GM23338 (cell line): Measurements from ENCODE around the gene ARF6. TPM values are rescaled to one million over a fixed set of nuclear protein-coding genes. Genes with fewer than 3 reads are reported as not detected.

ENCODE experiments used
- ATAC-seq: fragments of 200-7000 bp; cut with Tn5 transposase; 3 replicates; pipeline ENCODE4 v1.9.1; 2020
- DNase-seq: peaks from one replicate; pipeline ENCODE4 v3.0.0-alpha.2; 2015; ENCODE audit warnings: low spot score
- H2AFZ ChIP-seq: fragments of 200-600 bp; sonication (generic); 2 replicates; pipeline ENCODE4 v1.8.0; 2016; ENCODE audit warnings: antibody characterized with exemption, mild to moderate bottlenecking, moderate library complexity
- H3F3A ChIP-seq: fragments of 200-600 bp; sonication (generic); replicated peaks from 2 replicates; pipeline ENCODE4 v1.8.0; 2017; ENCODE audit warnings: antibody characterized with exemption, mixed run types, low read depth
- H3K27ac ChIP-seq: fragments of 200-600 bp; sonication (generic); 2 replicates; pipeline ENCODE4 v1.6.1; 2016; ENCODE audit warnings: low read depth
- H3K27me3 ChIP-seq: fragments of 200-600 bp; sonication (generic); 2 replicates; pipeline ENCODE4 v1.8.0; 2016; ENCODE audit warnings: mild to moderate bottlenecking, mixed run types, moderate library complexity; ENCODE audit not compliant: insufficient read depth
- H3K36me3 ChIP-seq: fragments of 200-600 bp; sonication (generic); 2 replicates; pipeline ENCODE4 v1.8.0; 2016; ENCODE audit warnings: mild to moderate bottlenecking; ENCODE audit not compliant: insufficient read depth
- H3K4me1 ChIP-seq: fragments of 200-600 bp; sonication (generic); 2 replicates; pipeline ENCODE4 v1.8.0; 2016; ENCODE audit warnings: mild to moderate bottlenecking, moderate library complexity; ENCODE audit not compliant: insufficient read depth
- H3K4me2 ChIP-seq: fragments of 200-600 bp; sonication (generic); 2 replicates; pipeline ENCODE4 v1.7.1; 2017; ENCODE audit warnings: mixed run types
- H3K4me3 ChIP-seq: fragments of 200-600 bp; sonication (generic); 2 replicates; pipeline ENCODE4 v1.6.1; 2016; ENCODE audit warnings: mixed run types
- H3K79me2 ChIP-seq: fragments of 200-600 bp; sonication (generic); replicated peaks from 2 replicates; pipeline ENCODE4 v1.8.0; 2017; ENCODE audit warnings: mild to moderate bottlenecking; ENCODE audit not compliant: insufficient read depth
- H3K9me2 ChIP-seq: fragments of 200-600 bp; sonication (generic); 2 replicates; pipeline ENCODE4 v1.8.0; 2017; ENCODE audit not compliant: insufficient read depth
- H4K20me1 ChIP-seq: fragments of 200-600 bp; sonication (generic); replicated peaks from 2 replicates; pipeline ENCODE4 v1.8.0; 2017; ENCODE audit warnings: mild to moderate bottlenecking; ENCODE audit not compliant: insufficient read depth
- H3K27ac Mint-ChIP-seq: 2 replicates; pipeline ENCODE4 v1.8.0; 2020; ENCODE audit warnings: inconsistent platforms, mild to moderate bottlenecking, moderate library complexity, mixed read lengths
- H3K27me3 Mint-ChIP-seq: 3 replicates; pipeline ENCODE4 v1.8.0; 2022; ENCODE audit warnings: low read depth, mild to moderate bottlenecking, moderate library complexity, mixed read lengths, inconsistent platforms; ENCODE audit not compliant: insufficient read depth, poor library complexity
- H3K36me3 Mint-ChIP-seq: 3 replicates; pipeline ENCODE4 v1.8.0; 2021; ENCODE audit warnings: low read depth, mild to moderate bottlenecking, inconsistent platforms, moderate library complexity, mixed read lengths
- H3K4me1 Mint-ChIP-seq: 3 replicates; pipeline ENCODE4 v1.8.0; 2020; ENCODE audit warnings: mild to moderate bottlenecking, inconsistent platforms, mixed read lengths
- H3K4me3 Mint-ChIP-seq: 3 replicates; pipeline ENCODE4 v1.8.0; 2021; ENCODE audit warnings: moderate library complexity, mild to moderate bottlenecking, inconsistent platforms, mixed read lengths
- H3K9me3 Mint-ChIP-seq: 3 replicates; pipeline ENCODE4 v1.8.0; 2020; ENCODE audit warnings: moderate library complexity, mild to moderate bottlenecking, inconsistent platforms, mixed read lengths
- CREB1 ChIP-seq: fragments of 250-450 bp; sonication (Bioruptor Pico); IDR thresholded peaks from 2 replicates; pipeline ENCODE4 v1.5.0; 2020; ENCODE audit warnings: low read depth, mild to moderate bottlenecking, moderate library complexity
- EZH2 ChIP-seq: fragments of 200-600 bp; sonication (generic); IDR thresholded peaks from one replicate; pipeline ENCODE4 v1.8.0; 2017; ENCODE audit warnings: antibody characterized with exemption, mild to moderate bottlenecking, low read depth; ENCODE audit not compliant: unreplicated experiment
- EZH2phosphoT487 ChIP-seq: fragments of 200-600 bp; sonication (generic); IDR thresholded peaks from one replicate; pipeline ENCODE4 v1.8.1; 2018; ENCODE audit warnings: antibody characterized with exemption; ENCODE audit not compliant: unreplicated experiment
- JUNB ChIP-seq: IDR thresholded peaks from one replicate; pipeline ENCODE4 v1.6.1; 2016; ENCODE audit warnings: antibody characterized with exemption; ENCODE audit not compliant: unreplicated experiment
- NANOG ChIP-seq: IDR thresholded peaks from 2 replicates; pipeline ENCODE4 v1.6.1; 2016; ENCODE audit warnings: antibody characterized with exemption, borderline replicate concordance
- STAT1 ChIP-seq: IDR thresholded peaks from one replicate; pipeline ENCODE4 v1.6.1; 2016; ENCODE audit warnings: antibody characterized with exemption; ENCODE audit not compliant: unreplicated experiment
- ZNF114 ChIP-seq: fragments of 250-450 bp; sonication (Bioruptor Pico); IDR thresholded peaks from 2 replicates; pipeline ENCODE4 v1.5.0; 2020; ENCODE audit warnings: mild to moderate bottlenecking, moderate library complexity
- ZNF331 ChIP-seq: fragments of 250-450 bp; sonication (Bioruptor Pico); IDR thresholded peaks from 2 replicates; pipeline ENCODE4 v1.5.0; 2020; ENCODE audit warnings: low read depth, mild to moderate bottlenecking, moderate library complexity
- polyA plus RNA-seq: library from polyadenylated mRNA; unstranded; fragments of >200 nt; fragmentation: Nextera tagmentation; extraction: Ambion mirVana; gene quantifications from 2 replicates; pipeline ENCODE4 v1.2.1, GENCODE V29; 2016
- total RNA-seq: library from RNA; depleted of rRNA; stranded (reverse); fragments of >200 nt; shearing (Covaris generic); gene quantifications from 2 replicates; pipeline ENCODE4 v1.2.3, GENCODE V29; 2014
- TF ChIP-seq, protein P1 (sequence below): IDR thresholded peaks from one replicate; pipeline ENCODE4 v1.6.1; 2018; ENCODE audit warnings: antibody characterized with exemption; ENCODE audit not compliant: unreplicated experiment
- TF ChIP-seq, protein P2 (sequence below), 2 experiments: fragments of 200-600 bp in 1 of 2; sonication (generic) in 1 of 2; conservative IDR thresholded peaks; 2 replicates each; pipeline versions ENCODE4 v1.5.1 to v1.6.1; 2016 to 2017; ENCODE audit warnings: antibody characterized with exemption in 2 of 2, low read depth in 2 of 2, mild to moderate bottlenecking in 2 of 2, moderate library complexity in 1 of 2
- TF ChIP-seq, protein P3 (sequence below): IDR thresholded peaks from 2 replicates; pipeline ENCODE4 v1.6.1; 2016; ENCODE audit warnings: antibody characterized with exemption
- TF ChIP-seq, protein P4 (sequence below): fragments of 250-450 bp; sonication (Bioruptor Pico); IDR thresholded peaks from 2 replicates; pipeline ENCODE4 v1.5.0; 2020; ENCODE audit warnings: mild to moderate bottlenecking, moderate library complexity

Gene ARF6
- total and polyA plus RNA-seq, 2 experiments from 2014 or later: 47.8 to 73.1 TPM

DNA sequence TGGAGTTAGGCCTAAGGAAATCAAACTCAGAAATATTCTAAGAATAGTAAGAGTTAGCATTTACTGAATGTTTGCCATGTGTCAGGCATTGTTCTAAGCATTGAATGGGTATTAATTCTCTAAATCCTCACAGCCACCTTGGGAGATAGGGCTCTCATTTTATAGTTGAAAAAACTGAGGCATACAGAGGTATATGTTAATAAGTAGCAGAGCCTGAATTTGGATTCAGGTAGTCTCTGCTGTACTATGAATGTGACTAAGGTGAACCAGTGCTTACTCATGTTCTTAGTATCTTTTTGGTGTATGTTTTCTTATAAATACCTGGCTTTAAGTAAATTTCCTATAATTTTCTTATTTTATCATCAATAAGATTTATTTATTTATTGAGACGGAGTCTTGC is 8.1 kb downstream of the ARF6 start:
- Mint-ChIP-seq H3K4me3 (no peak overlapping the region), H3K4me1 (peaks cover 19% of the 10 kb centered on the region), H3K27ac (no peak overlapping the region), H3K27me3 (no peaks in the 10 kb centered on the region), H3K36me3 (peaks cover 7% of the 10 kb centered on the region; the same call in 2 of the 3 replicates), H3K9me3 (no peaks in the 10 kb centered on the region)
- Histone ChIP-seq H3K36me3 (no peaks in the 10 kb centered on the region), H4K20me1 (0 out of 2 replicates have a peak, but pooled peaks cover 5% of the 10 kb centered on the region), H3K4me2 (no peak overlapping the region), H3K4me3 (no peak overlapping the region), H3K79me2 (peaks cover 23% of the 10 kb centered on the region), H3K9me2 (no peaks in the 10 kb centered on the region), H3F3A (no peaks in the 10 kb centered on the region), H3K27me3 (no peaks in the 10 kb centered on the region), H3K4me1 (peaks cover 10% of the 10 kb centered on the region; the same call in 1 of the 2 replicates), H3K27ac (no peak overlapping the region), H2AFZ (no peak overlapping the region)
- ATAC-seq (no peak), DNase-seq (no peak)
- TF ChIP-seq JUNB: no peak
- TF ChIP-seq EZH2phosphoT487: no peak
- no peak for TF ChIP-seq NANOG
- no peak for TF ChIP-seq CREB1
- TF ChIP-seq, protein P1, sequence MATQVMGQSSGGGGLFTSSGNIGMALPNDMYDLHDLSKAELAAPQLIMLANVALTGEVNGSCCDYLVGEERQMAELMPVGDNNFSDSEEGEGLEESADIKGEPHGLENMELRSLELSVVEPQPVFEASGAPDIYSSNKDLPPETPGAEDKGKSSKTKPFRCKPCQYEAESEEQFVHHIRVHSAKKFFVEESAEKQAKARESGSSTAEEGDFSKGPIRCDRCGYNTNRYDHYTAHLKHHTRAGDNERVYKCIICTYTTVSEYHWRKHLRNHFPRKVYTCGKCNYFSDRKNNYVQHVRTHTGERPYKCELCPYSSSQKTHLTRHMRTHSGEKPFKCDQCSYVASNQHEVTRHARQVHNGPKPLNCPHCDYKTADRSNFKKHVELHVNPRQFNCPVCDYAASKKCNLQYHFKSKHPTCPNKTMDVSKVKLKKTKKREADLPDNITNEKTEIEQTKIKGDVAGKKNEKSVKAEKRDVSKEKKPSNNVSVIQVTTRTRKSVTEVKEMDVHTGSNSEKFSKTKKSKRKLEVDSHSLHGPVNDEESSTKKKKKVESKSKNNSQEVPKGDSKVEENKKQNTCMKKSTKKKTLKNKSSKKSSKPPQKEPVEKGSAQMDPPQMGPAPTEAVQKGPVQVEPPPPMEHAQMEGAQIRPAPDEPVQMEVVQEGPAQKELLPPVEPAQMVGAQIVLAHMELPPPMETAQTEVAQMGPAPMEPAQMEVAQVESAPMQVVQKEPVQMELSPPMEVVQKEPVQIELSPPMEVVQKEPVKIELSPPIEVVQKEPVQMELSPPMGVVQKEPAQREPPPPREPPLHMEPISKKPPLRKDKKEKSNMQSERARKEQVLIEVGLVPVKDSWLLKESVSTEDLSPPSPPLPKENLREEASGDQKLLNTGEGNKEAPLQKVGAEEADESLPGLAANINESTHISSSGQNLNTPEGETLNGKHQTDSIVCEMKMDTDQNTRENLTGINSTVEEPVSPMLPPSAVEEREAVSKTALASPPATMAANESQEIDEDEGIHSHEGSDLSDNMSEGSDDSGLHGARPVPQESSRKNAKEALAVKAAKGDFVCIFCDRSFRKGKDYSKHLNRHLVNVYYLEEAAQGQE: no peak
- TF ChIP-seq ZNF114 (CRISPR knock-in tag): no peak
- TF ChIP-seq ZNF331 (CRISPR knock-in tag): no peak
- no peak for TF ChIP-seq EZH2
- TF ChIP-seq STAT1: no peak
- TF ChIP-seq, protein P2, sequence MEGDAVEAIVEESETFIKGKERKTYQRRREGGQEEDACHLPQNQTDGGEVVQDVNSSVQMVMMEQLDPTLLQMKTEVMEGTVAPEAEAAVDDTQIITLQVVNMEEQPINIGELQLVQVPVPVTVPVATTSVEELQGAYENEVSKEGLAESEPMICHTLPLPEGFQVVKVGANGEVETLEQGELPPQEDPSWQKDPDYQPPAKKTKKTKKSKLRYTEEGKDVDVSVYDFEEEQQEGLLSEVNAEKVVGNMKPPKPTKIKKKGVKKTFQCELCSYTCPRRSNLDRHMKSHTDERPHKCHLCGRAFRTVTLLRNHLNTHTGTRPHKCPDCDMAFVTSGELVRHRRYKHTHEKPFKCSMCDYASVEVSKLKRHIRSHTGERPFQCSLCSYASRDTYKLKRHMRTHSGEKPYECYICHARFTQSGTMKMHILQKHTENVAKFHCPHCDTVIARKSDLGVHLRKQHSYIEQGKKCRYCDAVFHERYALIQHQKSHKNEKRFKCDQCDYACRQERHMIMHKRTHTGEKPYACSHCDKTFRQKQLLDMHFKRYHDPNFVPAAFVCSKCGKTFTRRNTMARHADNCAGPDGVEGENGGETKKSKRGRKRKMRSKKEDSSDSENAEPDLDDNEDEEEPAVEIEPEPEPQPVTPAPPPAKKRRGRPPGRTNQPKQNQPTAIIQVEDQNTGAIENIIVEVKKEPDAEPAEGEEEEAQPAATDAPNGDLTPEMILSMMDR (conservative IDR thresholded peaks at IDR 0.05; ENCODE audit: low read depth in 2 of 2): no peak
- TF ChIP-seq, protein P3, sequence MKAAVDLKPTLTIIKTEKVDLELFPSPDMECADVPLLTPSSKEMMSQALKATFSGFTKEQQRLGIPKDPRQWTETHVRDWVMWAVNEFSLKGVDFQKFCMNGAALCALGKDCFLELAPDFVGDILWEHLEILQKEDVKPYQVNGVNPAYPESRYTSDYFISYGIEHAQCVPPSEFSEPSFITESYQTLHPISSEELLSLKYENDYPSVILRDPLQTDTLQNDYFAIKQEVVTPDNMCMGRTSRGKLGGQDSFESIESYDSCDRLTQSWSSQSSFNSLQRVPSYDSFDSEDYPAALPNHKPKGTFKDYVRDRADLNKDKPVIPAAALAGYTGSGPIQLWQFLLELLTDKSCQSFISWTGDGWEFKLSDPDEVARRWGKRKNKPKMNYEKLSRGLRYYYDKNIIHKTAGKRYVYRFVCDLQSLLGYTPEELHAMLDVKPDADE: no peak
- TF ChIP-seq, protein P4, sequence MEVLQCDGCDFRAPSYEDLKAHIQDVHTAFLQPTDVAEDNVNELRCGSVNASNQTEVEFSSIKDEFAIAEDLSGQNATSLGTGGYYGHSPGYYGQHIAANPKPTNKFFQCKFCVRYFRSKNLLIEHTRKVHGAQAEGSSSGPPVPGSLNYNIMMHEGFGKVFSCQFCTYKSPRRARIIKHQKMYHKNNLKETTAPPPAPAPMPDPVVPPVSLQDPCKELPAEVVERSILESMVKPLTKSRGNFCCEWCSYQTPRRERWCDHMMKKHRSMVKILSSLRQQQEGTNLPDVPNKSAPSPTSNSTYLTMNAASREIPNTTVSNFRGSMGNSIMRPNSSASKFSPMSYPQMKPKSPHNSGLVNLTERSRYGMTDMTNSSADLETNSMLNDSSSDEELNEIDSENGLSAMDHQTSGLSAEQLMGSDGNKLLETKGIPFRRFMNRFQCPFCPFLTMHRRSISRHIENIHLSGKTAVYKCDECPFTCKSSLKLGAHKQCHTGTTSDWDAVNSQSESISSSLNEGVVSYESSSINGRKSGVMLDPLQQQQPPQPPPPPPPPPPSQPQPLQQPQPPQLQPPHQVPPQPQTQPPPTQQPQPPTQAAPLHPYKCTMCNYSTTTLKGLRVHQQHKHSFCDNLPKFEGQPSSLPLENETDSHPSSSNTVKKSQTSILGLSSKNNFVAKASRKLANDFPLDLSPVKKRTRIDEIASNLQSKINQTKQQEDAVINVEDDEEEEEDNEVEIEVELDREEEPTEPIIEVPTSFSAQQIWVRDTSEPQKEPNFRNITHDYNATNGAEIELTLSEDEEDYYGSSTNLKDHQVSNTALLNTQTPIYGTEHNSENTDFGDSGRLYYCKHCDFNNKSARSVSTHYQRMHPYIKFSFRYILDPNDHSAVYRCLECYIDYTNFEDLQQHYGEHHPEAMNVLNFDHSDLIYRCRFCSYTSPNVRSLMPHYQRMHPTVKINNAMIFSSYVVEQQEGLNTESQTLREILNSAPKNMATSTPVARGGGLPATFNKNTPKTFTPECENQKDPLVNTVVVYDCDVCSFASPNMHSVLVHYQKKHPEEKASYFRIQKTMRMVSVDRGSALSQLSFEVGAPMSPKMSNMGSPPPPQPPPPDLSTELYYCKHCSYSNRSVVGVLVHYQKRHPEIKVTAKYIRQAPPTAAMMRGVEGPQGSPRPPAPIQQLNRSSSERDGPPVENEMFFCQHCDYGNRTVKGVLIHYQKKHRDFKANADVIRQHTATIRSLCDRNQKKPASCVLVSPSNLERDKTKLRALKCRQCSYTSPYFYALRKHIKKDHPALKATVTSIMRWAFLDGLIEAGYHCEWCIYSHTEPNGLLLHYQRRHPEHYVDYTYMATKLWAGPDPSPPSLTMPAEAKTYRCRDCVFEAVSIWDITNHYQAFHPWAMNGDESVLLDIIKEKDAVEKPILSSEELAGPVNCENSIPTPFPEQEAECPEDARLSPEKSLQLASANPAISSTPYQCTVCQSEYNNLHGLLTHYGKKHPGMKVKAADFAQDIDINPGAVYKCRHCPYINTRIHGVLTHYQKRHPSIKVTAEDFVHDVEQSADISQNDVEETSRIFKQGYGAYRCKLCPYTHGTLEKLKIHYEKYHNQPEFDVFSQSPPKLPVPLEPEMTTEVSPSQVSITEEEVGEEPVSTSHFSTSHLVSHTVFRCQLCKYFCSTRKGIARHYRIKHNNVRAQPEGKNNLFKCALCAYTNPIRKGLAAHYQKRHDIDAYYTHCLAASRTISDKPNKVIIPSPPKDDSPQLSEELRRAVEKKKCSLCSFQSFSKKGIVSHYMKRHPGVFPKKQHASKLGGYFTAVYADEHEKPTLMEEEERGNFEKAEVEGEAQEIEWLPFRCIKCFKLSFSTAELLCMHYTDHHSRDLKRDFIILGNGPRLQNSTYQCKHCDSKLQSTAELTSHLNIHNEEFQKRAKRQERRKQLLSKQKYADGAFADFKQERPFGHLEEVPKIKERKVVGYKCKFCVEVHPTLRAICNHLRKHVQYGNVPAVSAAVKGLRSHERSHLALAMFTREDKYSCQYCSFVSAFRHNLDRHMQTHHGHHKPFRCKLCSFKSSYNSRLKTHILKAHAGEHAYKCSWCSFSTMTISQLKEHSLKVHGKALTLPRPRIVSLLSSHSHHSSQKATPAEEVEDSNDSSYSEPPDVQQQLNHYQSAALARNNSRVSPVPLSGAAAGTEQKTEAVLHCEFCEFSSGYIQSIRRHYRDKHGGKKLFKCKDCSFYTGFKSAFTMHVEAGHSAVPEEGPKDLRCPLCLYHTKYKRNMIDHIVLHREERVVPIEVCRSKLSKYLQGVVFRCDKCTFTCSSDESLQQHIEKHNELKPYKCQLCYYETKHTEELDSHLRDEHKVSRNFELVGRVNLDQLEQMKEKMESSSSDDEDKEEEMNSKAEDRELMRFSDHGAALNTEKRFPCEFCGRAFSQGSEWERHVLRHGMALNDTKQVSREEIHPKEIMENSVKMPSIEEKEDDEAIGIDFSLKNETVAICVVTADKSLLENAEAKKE (CRISPR knock-in tag): no peak
